NCI-H345 (cell line): ENCODE measurements around the gene NATD1.
"Not testable (repeated sequence)": the region's sequence is repeated elsewhere in the genome, so short reads cannot be mapped to it uniquely, and the experiment has no call there.

Experiments used
- DNase-seq: peaks from one replicate; lab custom pipeline; 2025; lab: John Stamatoyannopoulos, UW

The NATD1 gene

DNA sequence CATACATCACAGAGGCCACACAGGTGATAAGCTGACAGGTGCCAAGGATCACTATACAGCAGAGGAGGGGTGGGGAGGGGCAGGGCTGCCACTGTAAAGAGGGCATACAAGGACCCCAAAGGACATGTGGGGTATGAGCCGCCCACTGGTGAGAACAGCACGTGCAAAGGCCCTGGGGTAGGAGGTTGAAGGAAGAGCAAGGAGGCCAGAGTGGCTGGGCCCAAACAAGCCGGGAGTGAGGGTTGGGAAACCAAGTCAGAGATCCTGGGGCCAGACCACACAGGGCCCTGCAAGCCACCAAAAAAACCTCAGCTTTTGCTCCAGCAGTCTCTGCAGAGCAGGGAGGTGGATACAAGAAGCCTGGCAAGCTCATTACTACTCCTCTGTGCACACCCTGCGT is 6.5 kb downstream of the NATD1 start:
- no peak for DNase-seq

DNA sequence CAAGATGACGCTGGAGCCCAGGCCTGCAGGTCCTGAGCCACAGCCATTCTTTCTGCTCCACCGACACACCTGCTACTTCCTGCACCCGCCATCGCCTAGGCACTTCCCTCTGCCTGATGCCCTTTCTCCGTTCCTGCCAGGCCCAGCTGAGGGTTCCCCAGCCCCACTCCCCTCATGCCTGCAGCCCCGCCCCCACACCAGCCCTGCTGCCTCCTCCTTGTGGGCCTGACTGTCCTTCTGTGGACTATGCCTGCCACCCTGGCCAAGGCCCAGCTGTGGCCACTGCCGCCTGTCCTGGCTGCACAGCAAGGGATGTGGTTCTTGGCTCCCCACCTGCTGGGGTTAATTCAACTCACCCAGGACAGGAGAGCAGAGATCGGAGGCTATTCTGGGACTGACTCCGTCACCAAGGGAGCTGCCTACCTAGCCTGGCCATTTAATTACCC is 7.5 kb downstream of the NATD1 start:
- no peak for DNase-seq

GRCh38 chr17:21243516-21244303 is 9.5 kb downstream of the NATD1 start:
- DNase-seq, result no peak

DNA sequence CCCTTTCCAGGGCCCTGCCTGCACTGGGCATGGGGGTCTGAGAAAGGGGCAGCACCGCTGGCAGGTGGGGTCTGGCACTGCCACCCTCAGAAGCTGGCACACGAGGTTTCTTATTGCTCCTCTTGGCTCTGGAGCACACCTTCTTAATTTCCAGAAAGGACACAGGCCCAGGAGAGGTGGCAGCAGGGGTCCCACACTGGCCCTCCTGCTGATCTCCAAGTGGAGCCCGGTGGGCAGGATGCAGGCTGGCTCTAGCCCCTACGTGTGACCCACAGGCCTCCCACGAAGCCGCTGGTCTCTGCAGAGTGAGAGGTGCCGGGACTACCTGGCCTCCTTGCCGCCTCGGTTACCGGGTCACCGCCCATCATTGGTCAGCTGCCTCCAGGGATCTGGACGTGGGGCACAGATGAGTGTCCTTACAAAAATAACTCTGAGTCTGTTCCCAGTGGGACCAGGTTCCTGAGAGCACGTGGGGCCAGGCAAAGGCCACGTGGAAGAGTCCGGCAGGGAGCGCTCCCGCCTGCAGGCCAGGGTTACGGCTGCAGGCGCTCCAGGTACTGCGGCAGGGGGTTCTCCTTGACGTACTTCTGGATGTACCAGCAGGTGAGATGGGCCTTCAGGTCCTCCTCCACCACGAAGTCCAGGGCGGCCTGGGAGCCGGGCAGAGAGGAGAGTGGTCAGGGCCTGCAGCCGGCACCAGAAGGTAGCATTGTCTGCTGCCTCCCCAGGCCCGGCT is 10.3 kb downstream of the NATD1 start:
- no peak for DNase-seq

- no peak for DNase-seq
Observed at GRCh38 chr17:21242026-21242697, 11.0 kb downstream of the NATD1 start.

DNA sequence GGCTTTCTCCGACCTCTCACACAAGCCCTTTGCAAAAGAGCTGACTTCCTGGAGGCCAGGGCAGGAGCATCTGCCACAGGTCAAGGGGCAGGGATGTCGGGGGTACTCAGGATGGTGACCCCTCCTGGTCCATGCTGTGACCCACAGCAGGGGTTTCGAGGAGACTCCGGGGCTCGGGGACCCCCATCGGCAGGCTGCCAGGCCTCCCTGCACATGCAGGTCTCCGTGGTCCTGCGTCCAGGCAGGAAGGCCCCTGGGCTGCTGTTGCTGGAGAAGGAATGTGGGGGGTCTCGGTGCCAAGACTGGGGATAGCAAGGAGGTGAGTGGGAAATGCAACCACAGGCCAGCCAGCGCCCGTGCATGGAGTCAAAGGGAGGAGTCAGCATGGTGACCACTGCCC is 11.6 kb downstream of the NATD1 start:
- no peak for DNase-seq

DNA sequence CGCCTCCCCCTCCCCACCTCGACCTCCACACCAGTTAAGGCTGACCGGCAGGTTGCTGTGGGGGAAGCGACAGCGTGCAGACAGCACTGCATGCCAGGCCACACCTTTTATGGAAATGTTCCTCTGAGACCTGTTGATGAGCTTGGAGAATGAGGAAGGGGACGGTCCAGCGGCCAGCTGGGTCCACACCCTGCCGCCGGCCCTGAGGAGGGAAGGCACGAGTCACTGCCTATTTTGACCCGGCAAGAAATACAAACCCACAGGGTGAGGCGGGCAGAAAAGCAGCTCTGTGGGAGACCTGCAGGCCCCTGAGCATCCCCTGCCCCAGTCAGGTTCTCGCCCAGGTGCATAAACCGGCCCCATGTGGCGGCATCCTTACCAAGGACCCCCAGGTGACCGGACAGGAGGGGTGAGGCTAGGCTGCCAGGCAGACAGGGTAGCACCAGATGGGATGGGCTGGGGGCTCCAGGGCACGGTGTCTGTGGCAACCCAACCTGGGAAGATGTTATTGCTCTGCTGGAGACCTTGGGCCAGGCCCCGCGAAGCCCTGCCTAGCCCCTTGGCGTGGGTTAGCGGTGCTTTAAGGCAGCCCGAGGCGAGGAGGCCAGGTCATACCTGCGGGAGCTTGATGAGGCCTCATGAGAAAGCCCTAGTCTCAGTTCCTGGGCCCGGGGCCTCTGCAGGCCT is 12.7 kb downstream of the NATD1 start:
- no peak for DNase-seq

GRCh38 chr17:21239680-21240368 is 13.4 kb downstream of the NATD1 start:
- DNase-seq, result no peak

- DNase-seq, result no peak
Observed at GRCh38 chr17:21235921-21236320, 17.3 kb downstream of the NATD1 start.

GRCh38 chr17:21233581-21234347 is 19.4 kb downstream of the NATD1 start:
- DNase-seq, result no peak

GRCh38 chr17:21232033-21232749 is 21.0 kb downstream of the NATD1 start:
- DNase-seq, result no peak

DNA sequence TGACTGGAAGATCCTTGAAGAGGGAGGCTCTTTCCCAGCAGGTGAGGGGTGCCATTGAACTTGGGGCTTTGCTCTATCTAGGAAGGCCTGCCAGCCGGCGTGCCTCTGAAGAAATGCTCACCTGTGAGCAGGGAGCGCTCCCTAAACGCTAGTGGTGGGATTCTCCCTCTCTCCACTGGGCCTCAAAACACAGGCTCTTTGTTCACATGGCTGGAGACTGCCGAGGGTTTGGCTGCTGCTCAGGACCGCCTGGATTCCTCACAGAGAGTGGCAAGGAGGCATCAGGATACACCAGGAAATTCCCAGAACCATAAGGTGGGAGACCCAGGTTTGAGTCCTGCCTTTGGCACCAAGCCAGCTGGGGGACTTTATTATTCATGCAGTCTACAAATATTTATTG is 21.7 kb downstream of the NATD1 start:
- DNase-seq, result no peak

- DNase-seq, result no peak
Observed at GRCh38 chr17:21228845-21229244, 24.4 kb downstream of the NATD1 start.

DNA sequence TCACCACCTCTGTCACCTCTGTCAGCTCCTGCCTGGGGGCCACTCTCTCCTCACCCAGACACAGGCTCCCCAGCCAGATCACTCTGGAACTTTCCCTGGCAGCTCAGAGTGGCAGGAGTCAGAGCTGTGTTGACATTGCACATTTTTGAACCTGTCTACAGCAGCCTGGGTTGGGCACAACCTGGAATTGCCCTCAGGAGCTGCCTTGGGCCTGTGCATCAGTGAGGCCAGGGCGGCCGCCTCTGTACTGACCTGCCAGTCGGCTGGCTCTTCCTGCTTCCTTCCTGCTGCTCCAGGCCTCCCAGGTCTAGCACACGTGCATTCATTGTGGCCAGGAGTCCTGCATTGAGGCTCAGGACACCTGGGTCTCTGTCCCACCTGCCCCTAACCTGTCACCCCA is 25.1 kb downstream of the NATD1 start:
- no peak for DNase-seq

DNA sequence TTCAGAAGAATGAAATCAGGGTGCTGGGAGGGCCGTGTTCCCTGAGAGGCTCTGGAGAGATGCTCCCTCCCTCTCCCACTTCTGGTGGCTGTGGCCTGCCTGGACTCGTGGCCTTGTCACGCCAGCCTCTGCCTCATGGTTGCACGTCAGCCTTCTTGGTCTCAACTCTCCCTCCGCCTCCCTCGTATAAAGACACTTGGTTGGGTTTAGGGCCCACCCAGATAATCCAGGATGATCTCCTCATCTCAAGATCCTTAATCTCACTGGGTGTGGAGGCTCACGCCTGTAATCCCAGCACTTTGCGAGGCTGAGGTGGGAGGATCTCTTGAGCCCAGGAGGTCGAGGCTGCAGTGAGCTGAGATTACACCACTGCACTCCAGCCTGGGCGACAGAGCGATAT is 25.9 kb downstream of the NATD1 start:
- not testable (repeated sequence) for DNase-seq

DNA sequence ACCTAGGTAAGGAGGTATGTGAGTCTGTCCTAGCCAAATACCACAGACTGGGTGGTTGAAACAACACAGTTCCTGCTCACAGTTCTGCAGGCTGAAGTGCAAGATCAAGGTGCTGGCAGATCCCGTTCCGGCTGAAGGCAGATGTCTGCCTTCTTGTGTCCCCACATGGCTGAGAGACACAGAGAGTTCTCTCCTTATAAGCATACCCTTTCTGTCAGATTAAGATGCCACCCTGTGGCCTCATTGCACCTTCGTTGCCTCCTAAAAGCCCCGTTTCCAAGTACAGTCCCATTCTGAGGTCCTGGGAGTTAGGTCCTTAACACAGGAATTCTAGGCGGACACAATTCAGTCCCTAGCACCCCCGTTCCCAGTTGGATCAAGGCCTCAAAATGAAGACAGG is 30.1 kb downstream of the NATD1 start:
- DNase-seq, result no peak

DNA sequence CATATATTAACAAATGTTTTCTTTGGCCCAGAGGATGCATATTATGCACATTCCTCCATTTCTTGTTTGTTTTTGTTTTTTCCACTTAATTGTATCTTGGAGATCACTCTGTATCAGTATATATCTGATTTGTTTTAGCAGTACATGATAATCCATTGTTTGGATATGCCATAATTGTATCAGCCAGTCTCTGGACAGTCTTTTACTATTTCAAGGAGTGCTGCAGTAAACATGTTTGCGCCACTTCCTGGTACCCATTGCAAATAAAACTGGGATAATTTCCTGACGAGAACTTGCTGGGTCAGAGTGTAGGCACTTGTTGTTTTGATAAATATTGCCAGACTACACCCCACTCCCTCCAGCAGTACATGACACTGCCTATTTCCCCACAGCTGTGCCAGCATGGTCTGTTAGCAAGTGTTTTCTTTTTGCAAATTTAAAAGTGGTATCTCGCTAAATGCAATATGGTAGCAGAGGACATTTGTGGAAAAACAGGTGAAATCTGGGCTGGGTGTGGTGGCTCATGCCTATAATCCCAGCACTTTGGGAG is 34.3 kb downstream of the NATD1 start:
- DNase-seq, result no peak

DNA sequence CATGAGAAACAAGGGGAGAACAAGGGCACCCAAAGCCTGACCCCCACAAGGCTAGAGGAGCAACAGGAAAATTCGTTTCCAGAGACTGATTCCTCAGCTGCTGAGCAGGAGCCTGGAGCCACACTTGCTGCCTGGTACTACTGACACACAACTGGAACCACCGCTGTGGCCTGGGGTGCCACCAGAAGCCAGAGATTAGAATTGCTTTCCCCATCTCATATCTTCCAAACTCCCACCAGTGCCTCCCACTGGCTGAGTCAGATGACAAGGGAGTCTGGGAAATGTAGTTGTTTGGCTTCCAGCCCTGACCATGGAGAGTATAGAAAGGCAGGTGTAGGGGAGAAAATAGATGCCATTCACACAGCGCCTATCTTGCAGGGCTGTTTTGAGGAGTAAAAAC is 35.1 kb downstream of the NATD1 start:
- no peak for DNase-seq

DNA sequence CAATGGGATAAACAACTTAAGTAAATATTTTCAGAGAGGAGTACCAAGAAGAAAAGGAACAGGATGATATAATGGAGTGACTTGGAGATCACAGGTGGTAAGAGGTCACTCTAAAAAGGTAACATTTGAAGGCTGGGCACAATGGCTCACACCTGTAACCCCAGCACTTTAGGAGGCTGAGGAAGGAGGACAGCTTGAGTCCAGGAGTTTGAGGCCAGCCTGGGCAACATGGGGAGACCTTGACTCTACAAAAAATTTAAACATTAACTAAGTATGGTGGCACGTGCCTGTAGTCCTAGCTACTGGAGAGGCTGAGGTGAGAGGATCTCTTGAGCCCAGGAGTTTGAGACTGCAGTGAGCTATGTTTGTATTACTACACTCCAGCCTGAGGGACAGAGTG is 35.9 kb downstream of the NATD1 start:
- DNase-seq, result no peak

DNA sequence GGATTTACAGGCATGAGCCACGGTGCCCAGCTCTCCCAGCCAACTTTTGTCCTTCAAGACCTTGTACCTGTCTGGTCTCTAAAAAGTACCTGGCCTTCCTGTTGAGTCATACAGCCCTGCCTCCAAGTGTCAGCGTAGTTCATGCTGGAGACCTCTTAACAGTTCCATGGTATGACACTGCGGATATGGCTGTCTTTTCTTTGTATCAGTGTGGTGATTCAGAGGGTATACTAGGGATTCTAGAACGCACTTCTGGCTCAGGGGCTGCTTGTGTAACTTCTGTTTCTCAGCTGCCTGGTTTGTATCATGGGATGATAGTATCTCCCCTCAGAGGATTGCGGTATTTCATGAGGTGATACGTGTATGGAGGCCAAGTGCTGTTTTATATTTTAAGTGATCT is 37.3 kb downstream of the NATD1 start:
- no peak for DNase-seq
